ENCODE data around the gene RPL39L.

The RPL39L gene

DNA sequence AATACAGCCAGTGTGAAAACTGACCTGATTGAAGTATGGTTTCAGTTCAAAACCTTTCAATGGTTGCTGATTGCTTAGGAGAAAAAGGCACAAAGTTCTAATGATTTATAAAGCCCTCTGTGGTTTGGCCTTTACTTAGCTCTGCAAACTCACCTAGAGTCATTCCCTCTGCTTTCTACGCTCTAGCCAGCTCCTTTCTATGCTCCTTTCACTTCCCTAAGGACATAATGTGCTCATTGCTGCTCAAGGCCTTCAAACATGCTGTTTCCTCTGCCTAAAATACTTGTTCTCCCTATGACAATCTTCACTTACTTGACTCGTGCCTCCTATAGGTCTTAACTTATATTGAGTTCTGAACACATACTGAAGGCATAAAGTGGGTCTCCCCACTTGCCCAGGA is 19.0 kb downstream of the RPL39L start:
- no peak overlapping the region for H3K4me3 ChIP-seq (ENCODE audit: low read depth, low read length)
- TF ChIP-seq MYC (IDR thresholded peaks at IDR 0.05; ENCODE audit: low read depth, low read length) (no peak), POLR2A (IDR thresholded peaks at IDR 0.05; ENCODE audit: extremely low read depth, insufficient read length) (no peak)
- TF ChIP-seq, protein P1, sequence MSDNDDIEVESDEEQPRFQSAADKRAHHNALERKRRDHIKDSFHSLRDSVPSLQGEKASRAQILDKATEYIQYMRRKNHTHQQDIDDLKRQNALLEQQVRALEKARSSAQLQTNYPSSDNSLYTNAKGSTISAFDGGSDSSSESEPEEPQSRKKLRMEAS (IDR thresholded peaks at IDR 0.05; ENCODE audit: low read depth, low read length) = no peak
- TF ChIP-seq, protein P2, sequence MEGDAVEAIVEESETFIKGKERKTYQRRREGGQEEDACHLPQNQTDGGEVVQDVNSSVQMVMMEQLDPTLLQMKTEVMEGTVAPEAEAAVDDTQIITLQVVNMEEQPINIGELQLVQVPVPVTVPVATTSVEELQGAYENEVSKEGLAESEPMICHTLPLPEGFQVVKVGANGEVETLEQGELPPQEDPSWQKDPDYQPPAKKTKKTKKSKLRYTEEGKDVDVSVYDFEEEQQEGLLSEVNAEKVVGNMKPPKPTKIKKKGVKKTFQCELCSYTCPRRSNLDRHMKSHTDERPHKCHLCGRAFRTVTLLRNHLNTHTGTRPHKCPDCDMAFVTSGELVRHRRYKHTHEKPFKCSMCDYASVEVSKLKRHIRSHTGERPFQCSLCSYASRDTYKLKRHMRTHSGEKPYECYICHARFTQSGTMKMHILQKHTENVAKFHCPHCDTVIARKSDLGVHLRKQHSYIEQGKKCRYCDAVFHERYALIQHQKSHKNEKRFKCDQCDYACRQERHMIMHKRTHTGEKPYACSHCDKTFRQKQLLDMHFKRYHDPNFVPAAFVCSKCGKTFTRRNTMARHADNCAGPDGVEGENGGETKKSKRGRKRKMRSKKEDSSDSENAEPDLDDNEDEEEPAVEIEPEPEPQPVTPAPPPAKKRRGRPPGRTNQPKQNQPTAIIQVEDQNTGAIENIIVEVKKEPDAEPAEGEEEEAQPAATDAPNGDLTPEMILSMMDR (IDR thresholded peaks at IDR 0.05; ENCODE audit: low read depth, low read length) = no peak
- DNase-seq (ENCODE audit: low read depth) = no peak

GRCh38 chr3:187114511-187114910 is 24.8 kb downstream of the RPL39L start:
- no peak for DNase-seq (ENCODE audit: low read depth)
- H3K4me3 ChIP-seq (ENCODE audit: low read depth, low read length) = no peak overlapping the region
- TF ChIP-seq, protein P1 (IDR thresholded peaks at IDR 0.05; ENCODE audit: low read depth, low read length) = no peak
- no peak for TF ChIP-seq POLR2A (IDR thresholded peaks at IDR 0.05; ENCODE audit: extremely low read depth, insufficient read length)

- no peak for TF ChIP-seq POLR2A (IDR thresholded peaks at IDR 0.05; ENCODE audit: extremely low read depth, insufficient read length)
- no peak for TF ChIP-seq MYC (IDR thresholded peaks at IDR 0.05; ENCODE audit: low read depth, low read length)
- TF ChIP-seq, protein P2 (IDR thresholded peaks at IDR 0.05; ENCODE audit: low read depth, low read length) = peak; percentile 25
- TF ChIP-seq, protein P1 (IDR thresholded peaks at IDR 0.05; ENCODE audit: low read depth, low read length) = no peak
- peak; percentile 36 for DNase-seq (ENCODE audit: low read depth)
- no peak overlapping the region for H3K4me3 ChIP-seq (ENCODE audit: low read depth, low read length)
Observed at GRCh38 chr3:187112934-187113793, 26.1 kb downstream of the RPL39L start.

- no peak overlapping the region for H3K4me3 ChIP-seq (ENCODE audit: low read depth, low read length)
- no peak for DNase-seq (ENCODE audit: low read depth)
- no peak for TF ChIP-seq POLR2A (IDR thresholded peaks at IDR 0.05; ENCODE audit: extremely low read depth, insufficient read length)
- TF ChIP-seq, protein P2 (IDR thresholded peaks at IDR 0.05; ENCODE audit: low read depth, low read length) = no peak
- TF ChIP-seq, protein P1 (IDR thresholded peaks at IDR 0.05; ENCODE audit: low read depth, low read length) = no peak
- TF ChIP-seq MYC (IDR thresholded peaks at IDR 0.05; ENCODE audit: low read depth, low read length) = no peak
Observed at GRCh38 chr3:187110156-187110555, 29.1 kb downstream of the RPL39L start.

GRCh38 chr3:187107989-187108388 is 31.3 kb downstream of the RPL39L start:
- DNase-seq (ENCODE audit: low read depth) = no peak
- TF ChIP-seq, protein P1 (IDR thresholded peaks at IDR 0.05; ENCODE audit: low read depth, low read length) = no peak
- TF ChIP-seq POLR2A (IDR thresholded peaks at IDR 0.05; ENCODE audit: extremely low read depth, insufficient read length) = no peak
- TF ChIP-seq, protein P2 (IDR thresholded peaks at IDR 0.05; ENCODE audit: low read depth, low read length) = no peak

DNA sequence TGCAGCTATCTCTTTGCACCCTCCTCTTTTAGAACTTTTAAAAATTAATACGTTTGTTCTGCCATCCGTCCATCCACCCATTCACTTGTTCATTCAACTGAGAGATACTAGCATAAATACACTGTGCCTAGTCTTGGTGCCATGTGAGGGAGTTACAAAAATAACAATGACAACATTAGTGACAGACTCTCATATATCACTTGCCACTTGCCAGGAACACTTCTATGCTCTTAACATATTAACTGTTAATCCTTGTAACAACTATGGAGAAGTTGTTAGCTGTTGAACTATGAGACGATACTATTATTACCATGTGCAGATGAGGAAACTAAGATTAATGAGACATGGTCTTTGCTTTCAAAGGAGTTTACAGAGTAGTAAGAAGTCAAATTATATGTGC is 33.6 kb downstream of the RPL39L start:
- no peak for DNase-seq (ENCODE audit: low read depth)
- no peak overlapping the region for H3K4me3 ChIP-seq (ENCODE audit: low read depth, low read length)
- TF ChIP-seq, protein P1 (IDR thresholded peaks at IDR 0.05; ENCODE audit: low read depth, low read length) = no peak
- TF ChIP-seq MYC (IDR thresholded peaks at IDR 0.05; ENCODE audit: low read depth, low read length) = no peak
- TF ChIP-seq, protein P2 (IDR thresholded peaks at IDR 0.05; ENCODE audit: low read depth, low read length) = no peak
- TF ChIP-seq POLR2A (IDR thresholded peaks at IDR 0.05; ENCODE audit: extremely low read depth, insufficient read length) = no peak

More at GRCh38 chr3:187107989-187108388, 31.3 kb downstream of the RPL39L start:
- H3K4me3 ChIP-seq (ENCODE audit: low read depth, low read length) = no peak overlapping the region
